A673 (cell line): ENCODE data around the gene CMTM5. TPM values are rescaled to one million over a fixed set of nuclear protein-coding genes. Genes with fewer than 3 reads are reported as not detected.

Source experiments
- BruUV-seq: library from RNA; stranded (reverse); fragments of 400-500 nt; replicated peaks from 2 replicates; lab custom pipeline; 2021; lab: Mats Ljungman, UMichigan
- CTCF ChIA-PET: fragments of 300-600 bp; sonication (Branson Sonifier 250); formaldehyde crosslinking; loops from one replicate; lab custom pipeline; 2022; ENCODE audit warnings: antibody characterized with exemption; lab: Charles Lee
- POLR2A ChIA-PET: fragments of 300-600 bp; sonication (Branson Sonifier 250); formaldehyde crosslinking; loops from one replicate; lab custom pipeline; 2022; ENCODE audit warnings: antibody characterized with exemption; ENCODE audit not compliant: low non-redundant PET; lab: Charles Lee
- DNase-seq: peaks from one replicate; pipeline ENCODE4 v3.0.0-alpha.2; 2015; ENCODE audit warnings: low spot score
- H3K27ac ChIP-seq: fragments of 200-600 bp; sonication (generic); 2 replicates; pipeline ENCODE4 v1.5.1; 2016; ENCODE audit warnings: mixed run types, low read depth, mild to moderate bottlenecking, mixed read lengths, antibody characterized with exemption, low read length; ENCODE audit not compliant: poor library complexity, severe bottlenecking
- H3K27me3 ChIP-seq: fragments of 200-600 bp; sonication (generic); replicated peaks from 2 replicates; pipeline ENCODE4 v1.6.1; 2017; ENCODE audit warnings: mixed run types, low read depth, mild to moderate bottlenecking, mixed read lengths, antibody characterized with exemption, low read length; ENCODE audit not compliant: insufficient read depth, poor library complexity
- H3K36me3 ChIP-seq: fragments of 200-600 bp; sonication (generic); 2 replicates; pipeline ENCODE4 v1.6.1; 2016; ENCODE audit warnings: mixed run types, mild to moderate bottlenecking, mixed read lengths, antibody characterized with exemption, low read length; ENCODE audit not compliant: insufficient read depth, poor library complexity, severe bottlenecking
- H3K4me1 ChIP-seq: fragments of 200-600 bp; sonication (generic); 2 replicates; pipeline ENCODE4 v1.6.1; 2017; ENCODE audit warnings: mixed run types, mild to moderate bottlenecking, mixed read lengths, antibody characterized with exemption, low read length; ENCODE audit not compliant: insufficient read depth, poor library complexity, severe bottlenecking
- H3K4me3 ChIP-seq: fragments of 200-600 bp; sonication (generic); 2 replicates; pipeline ENCODE4 v1.5.1; 2016; ENCODE audit warnings: low read depth, mixed run types, mild to moderate bottlenecking, mixed read lengths, low read length; ENCODE audit not compliant: poor library complexity, severe bottlenecking
- H3K9me3 ChIP-seq: fragments of 200-600 bp; sonication (generic); 2 replicates; pipeline ENCODE4 v1.6.1; 2016; ENCODE audit warnings: mixed run types, low read depth, mild to moderate bottlenecking, mixed read lengths, antibody characterized with exemption, low read length; ENCODE audit not compliant: poor library complexity, severe bottlenecking
- CTCF ChIP-seq: fragments of 300-800, 200-600 bp; sonication (generic); conservative IDR thresholded peaks from 2 replicates; pipeline ENCODE4 v1.5.1; 2017; ENCODE audit warnings: low read depth, mild to moderate bottlenecking, antibody characterized with exemption, low read length, moderate library complexity, mixed read lengths
- EZH2 ChIP-seq: fragments of 200-600 bp; sonication (generic); IDR thresholded peaks from 2 replicates; pipeline ENCODE4 v1.6.1; 2017; ENCODE audit warnings: borderline replicate concordance, low read depth, mild to moderate bottlenecking, mixed read lengths, antibody characterized with exemption, low read length; ENCODE audit not compliant: poor library complexity, severe bottlenecking
- intact Hi-C: fragments of 100-400 bp; cut with micrococcal nuclease; formaldehyde crosslinking; loops from one replicate; pipeline ENCODE4 v1.10.0; 2022; ENCODE audit not compliant: unreplicated experiment
- total RNA-seq: library from RNA; stranded (reverse); gene quantifications from 2 replicates; pipeline ENCODE4 v1.2.3, GENCODE V29; 2021

Gene CMTM5
- total RNA-seq, 1 experiment from 2014 or later = not detected

GRCh38 chr14:23346693-23347405 lies 30.0 kb upstream of the CMTM5 start:
- no peak overlapping the region for H3K27ac ChIP-seq
- no peaks in the 10 kb centered on the region for H3K36me3 ChIP-seq
- H3K27me3 ChIP-seq = no peaks in the 10 kb centered on the region
- intact Hi-C loops = no loop called here
- DNase-seq = no peak
- no TSS peak for BruUV-seq
- TF ChIP-seq EZH2 = no peak
- TF ChIP-seq CTCF = no peak
- ChIA-PET POLR2A (no interaction called here), CTCF (interaction anchor here (0.6 kb wide), 1 partner anchor 26 kb away, joined by 3 read pairs; no protein-coding TSS in a partner anchor)
- no peak overlapping the region for H3K4me3 ChIP-seq
- H3K9me3 ChIP-seq = no peaks in the 10 kb centered on the region
- H3K4me1 ChIP-seq = peaks cover 4% of the 10 kb centered on the region

GRCh38 chr14:23347406-23348296 lies 29.2 kb upstream of the CMTM5 start:
- CTCF ChIA-PET = no interaction called here
- TF ChIP-seq CTCF = no peak
- no peak for TF ChIP-seq EZH2

GRCh38 chr14:23348297-23348655 lies 28.6 kb upstream of the CMTM5 start:
- ChIA-PET CTCF (no interaction called here), POLR2A (no interaction called here)
- BruUV-seq = no TSS peak
- Histone ChIP-seq H3K4me3 (no peak overlapping the region), H3K27me3 (no peaks in the 10 kb centered on the region), H3K4me1 (peaks cover 5% of the 10 kb centered on the region), H3K36me3 (no peaks in the 10 kb centered on the region), H3K9me3 (no peaks in the 10 kb centered on the region), H3K27ac (no peak overlapping the region)
- intact Hi-C loops = no loop called here
- DNase-seq = no peak
- TF ChIP-seq CTCF (no peak), EZH2 (no peak)

More at GRCh38 chr14:23347406-23348296, 29.2 kb upstream of the CMTM5 start:
- Histone ChIP-seq H3K4me3 (no peak overlapping the region), H3K27me3 (no peaks in the 10 kb centered on the region), H3K4me1 (peaks cover 5% of the 10 kb centered on the region), H3K9me3 (no peaks in the 10 kb centered on the region), H3K27ac (no peak overlapping the region), H3K36me3 (no peaks in the 10 kb centered on the region)
- POLR2A ChIA-PET = no interaction called here
- intact Hi-C loops = no loop called here
- no TSS peak for BruUV-seq
- no peak for DNase-seq
